PC-9 (cell line): Measurements from ENCODE around the gene HPCAL4. TPM values are rescaled to one million over a fixed set of nuclear protein-coding genes. Genes with fewer than 3 reads are reported as not detected.

Experiments used
- BruUV-seq: library from RNA; stranded (reverse); fragments of 400-500 nt; replicated peaks from 2 replicates; lab custom pipeline; 2021; lab: Mats Ljungman, UMichigan
- CTCF ChIA-PET: fragments of 300-600 bp; sonication (Branson Sonifier 250); formaldehyde crosslinking; loops from one replicate; lab custom pipeline; 2022; ENCODE audit warnings: antibody characterized with exemption; lab: Charles Lee
- POLR2A ChIA-PET: fragments of 300-600 bp; sonication (Branson Sonifier 250); formaldehyde crosslinking; loops from one replicate; lab custom pipeline; 2022; ENCODE audit warnings: antibody characterized with exemption; ENCODE audit not compliant: unreplicated experiment; lab: Charles Lee
- DNase-seq, 2 experiments: peaks; one replicate each; pipeline versions ENCODE4 v3.0.0 to v3.0.0-alpha.2; 2015 to 2022; ENCODE audit warnings: mixed read lengths in 1 of 2
- H2AFZ ChIP-seq: fragments of 200-600 bp; sonication (generic); 2 replicates; pipeline ENCODE4 v1.8.1; 2017; ENCODE audit warnings: antibody characterized with exemption
- H3F3A ChIP-seq: fragments of 200-600 bp; sonication (generic); 2 replicates; pipeline ENCODE4 v1.8.1; 2017; ENCODE audit warnings: antibody characterized with exemption, mild to moderate bottlenecking, low read depth; ENCODE audit not compliant: insufficient read depth
- H3K27ac ChIP-seq: fragments of 200-600 bp; sonication (generic); 2 replicates; pipeline ENCODE4 v1.6.1; 2016; ENCODE audit warnings: mixed run types
- H3K27me3 ChIP-seq: fragments of 200-600 bp; sonication (generic); 2 replicates; pipeline ENCODE4 v1.6.1; 2016; ENCODE audit warnings: low read depth, mixed run types; ENCODE audit not compliant: insufficient read depth
- H3K36me3 ChIP-seq: fragments of 200-600 bp; sonication (generic); 2 replicates; pipeline ENCODE4 v1.6.1; 2016; ENCODE audit warnings: low read depth, mixed run types
- H3K4me1 ChIP-seq: fragments of 200-600 bp; sonication (generic); replicated peaks from 2 replicates; pipeline ENCODE4 v1.6.1; 2016; ENCODE audit warnings: mixed run types; ENCODE audit not compliant: insufficient read depth
- H3K4me2 ChIP-seq: fragments of 200-600 bp; sonication (generic); 2 replicates; pipeline ENCODE4 v1.6.1; 2017; ENCODE audit warnings: mixed run types
- H3K4me3 ChIP-seq: fragments of 200-600 bp; sonication (generic); 2 replicates; pipeline ENCODE4 v1.6.1; 2016; ENCODE audit warnings: mixed run types
- H3K79me2 ChIP-seq: fragments of 200-600 bp; sonication (generic); 2 replicates; pipeline ENCODE4 v1.6.1; 2017; ENCODE audit warnings: low read depth, mixed run types
- H3K9me2 ChIP-seq: fragments of 200-600 bp; sonication (generic); 2 replicates; pipeline ENCODE4 v1.8.1; 2017; ENCODE audit warnings: mild to moderate bottlenecking; ENCODE audit not compliant: insufficient read depth
- H3K9me3 ChIP-seq: fragments of 200-600 bp; sonication (generic); 2 replicates; pipeline ENCODE4 v1.8.1; 2016; ENCODE audit warnings: low read depth; ENCODE audit not compliant: insufficient read depth
- H4K20me1 ChIP-seq: fragments of 200-600 bp; sonication (generic); 2 replicates; pipeline ENCODE4 v1.8.1; 2017; ENCODE audit not compliant: insufficient read depth
- CTCF ChIP-seq: fragments of 200-600 bp; sonication (generic); conservative IDR thresholded peaks from 2 replicates; pipeline ENCODE4 v1.6.1; 2017; ENCODE audit warnings: mixed run types, antibody characterized with exemption, mild to moderate bottlenecking, moderate library complexity
- EZH2 ChIP-seq: fragments of 200-600 bp; sonication (generic); IDR thresholded peaks from 2 replicates; pipeline ENCODE4 v1.8.0; 2017; ENCODE audit warnings: antibody characterized with exemption, low read depth
- intact Hi-C: fragments of 100-400 bp; cut with micrococcal nuclease; formaldehyde crosslinking; loops from one replicate; pipeline ENCODE4 v1.10.0; 2022; ENCODE audit not compliant: unreplicated experiment
- total RNA-seq: library from RNA; stranded (reverse); gene quantifications from 2 replicates; pipeline ENCODE4 v1.2.3, GENCODE V29; 2021

Gene HPCAL4
- total RNA-seq, 1 experiment from 2014 or later: 0.07 TPM

GRCh38 chr1:39659538-39659937 is 31.7 kb downstream of the HPCAL4 start:
- ChIA-PET CTCF (interaction anchor here (1.3 kb wide), 1 partner anchor 53 kb away, joined by 3 read pairs; no protein-coding TSS in a partner anchor), POLR2A (interaction anchor here (0.6 kb wide), 1 partner anchor 1031 kb away, joined by 9 read pairs; no protein-coding TSS in a partner anchor)
- H3K79me2 ChIP-seq: no peaks in the 10 kb centered on the region
- BruUV-seq: no TSS peak
- no peaks in the 10 kb centered on the region for H3K9me2 ChIP-seq
- no peaks in the 10 kb centered on the region for H3K36me3 ChIP-seq
- H3K27ac ChIP-seq: no peak overlapping the region
- H4K20me1 ChIP-seq: no peaks in the 10 kb centered on the region
- DNase-seq: no peak
- H3K27me3 ChIP-seq: peaks cover 6% of the 10 kb centered on the region; the same call in 1 of the 2 replicates
- TF ChIP-seq EZH2: no peak
- no peak for TF ChIP-seq CTCF
- no peak overlapping the region for H2AFZ ChIP-seq
- intact Hi-C loops: loop anchor here (5.0 to 10.0 kb wide), 4 partner anchors 58 to 395 kb away; no protein-coding TSS in a partner anchor
- no peaks in the 10 kb centered on the region for H3K4me1 ChIP-seq
- no peak overlapping the region for H3K4me3 ChIP-seq
- H3K4me2 ChIP-seq: no peak overlapping the region
- H3K9me3 ChIP-seq: no peaks in the 10 kb centered on the region
- no peaks in the 10 kb centered on the region for H3F3A ChIP-seq

- no peak for DNase-seq
- H3K79me2 ChIP-seq: no peaks in the 10 kb centered on the region
- no peak overlapping the region for H2AFZ ChIP-seq
- intact Hi-C loops: loop anchor here (5.0 to 10.0 kb wide), 4 partner anchors 58 to 394 kb away; no protein-coding TSS in a partner anchor
- H3K4me1 ChIP-seq: no peaks in the 10 kb centered on the region
- peaks cover 6% of the 10 kb centered on the region; the same call in 1 of the 2 replicates for H3K27me3 ChIP-seq
- no peaks in the 10 kb centered on the region for H3F3A ChIP-seq
- no peaks in the 10 kb centered on the region for H4K20me1 ChIP-seq
- H3K9me2 ChIP-seq: no peaks in the 10 kb centered on the region
- no TSS peak for BruUV-seq
- no peak overlapping the region for H3K27ac ChIP-seq
- ChIA-PET CTCF (interaction anchor here (0.6 to 2.5 kb wide), 2 partner anchors 53 to 117 kb away, joined by 3 to 34 read pairs; no protein-coding TSS in a partner anchor), POLR2A (no interaction called here)
- no peaks in the 10 kb centered on the region for H3K36me3 ChIP-seq
- no peak for TF ChIP-seq CTCF
- TF ChIP-seq EZH2: no peak
- no peak overlapping the region for H3K4me3 ChIP-seq
- no peak overlapping the region for H3K4me2 ChIP-seq
- H3K9me3 ChIP-seq: no peaks in the 10 kb centered on the region
These were observed 32.1 kb downstream of the HPCAL4 start for GRCh38 chr1:39659110-39659509.

- intact Hi-C loops: loop anchor here (5.0 to 10.0 kb wide), 4 partner anchors 59 to 393 kb away; no protein-coding TSS in a partner anchor
- H3K27me3 ChIP-seq: peaks cover 6% of the 10 kb centered on the region; the same call in 1 of the 2 replicates
- H3F3A ChIP-seq: no peaks in the 10 kb centered on the region
- peak overlapping the region; percentile 41; the same call in 1 of the 2 replicates for H3K4me2 ChIP-seq
- no peak overlapping the region for H3K27ac ChIP-seq
- no peaks in the 10 kb centered on the region for H3K36me3 ChIP-seq
- peak in 1 of 2 experiments; percentile 46 for DNase-seq
- no peak overlapping the region for H3K4me3 ChIP-seq
- H3K9me3 ChIP-seq: no peaks in the 10 kb centered on the region
- no peaks in the 10 kb centered on the region for H3K9me2 ChIP-seq
- H4K20me1 ChIP-seq: no peaks in the 10 kb centered on the region
- peak; percentile 86 for TF ChIP-seq CTCF
- TF ChIP-seq EZH2: no peak
- BruUV-seq: no TSS peak
- CTCF ChIA-PET: interaction anchor here (0.6 to 2.5 kb wide), 6 partner anchors 15 to 663 kb away, joined by 3 to 34 read pairs (median 4); no protein-coding TSS in a partner anchor
- POLR2A ChIA-PET: interaction anchor here (0.6 to 0.7 kb wide), 3 partner anchors 15 to 767 kb away, joined by 3 to 10 read pairs (median 6); no protein-coding TSS in a partner anchor
- H3K79me2 ChIP-seq: no peaks in the 10 kb centered on the region
- H2AFZ ChIP-seq: no peak overlapping the region
- H3K4me1 ChIP-seq: no peaks in the 10 kb centered on the region
These were observed 33.2 kb downstream of the HPCAL4 start for GRCh38 chr1:39657923-39658485.
